ENCODE measurements around the gene SVEP1. TPM values are rescaled to one million over a fixed set of nuclear protein-coding genes. Genes with fewer than 3 reads are reported as not detected.

Gene SVEP1
- total RNA-seq, 1 experiment from 2014 or later: 0.05 TPM

GRCh38 chr9:110456681-110457080 lies 122.9 kb downstream of the SVEP1 start:
- POLR2A ChIA-PET: no interaction called here
- in situ Hi-C loops (cut with HindIII; ENCODE audit: low pct_unique_long_range_greater_than_20kb, low sequenced_read_pairs): no loop called here
- DNase-seq (ENCODE audit: low read depth, low spot score) (no peak), ATAC-seq (no peak)
- no peaks in the 10 kb centered on the region for H3K4me1 ChIP-seq (ENCODE audit: control insufficient read depth, insufficient read depth, low read length)
- no peaks in the 10 kb centered on the region for H3K36me3 ChIP-seq (ENCODE audit: control insufficient read depth, insufficient read depth, low read length)
- CTCF ChIA-PET: no interaction called here
- no peak overlapping the region for H3K4me3 ChIP-seq (ENCODE audit: low read depth in 2 of 2, low read length in 2 of 2)
- intact Hi-C loops (cut with micrococcal nuclease; ENCODE audit: unreplicated experiment): no loop called here
- no peaks in the 10 kb centered on the region for H3K27me3 ChIP-seq (ENCODE audit: control insufficient read depth, insufficient read depth, low read length)
- no TSS peak for BruUV-seq (replicated peaks)
- TF ChIP-seq REST (IDR thresholded peaks at IDR 0.05; ENCODE audit: insufficient read depth in 1 of 2, low read depth in 2 of 2, low read length in 1 of 2) (no peak), TCF7L2 (IDR thresholded peaks at IDR 0.05; ENCODE audit: low read depth, low read length) (no peak), CTCF (IDR thresholded peaks at IDR 0.05) (no peak), SIN3A (IDR thresholded peaks at IDR 0.05; ENCODE audit: borderline replicate concordance, insufficient read depth, low read depth, low read length) (no peak), POLR2AphosphoS5 (IDR thresholded peaks at IDR 0.05; ENCODE audit: low read depth, low read length) (no peak)
- H3K9me3 ChIP-seq (ENCODE audit: control insufficient read depth, insufficient read depth, low read depth, low read length): no peaks in the 10 kb centered on the region
- no peak overlapping the region for H3K27ac ChIP-seq (ENCODE audit: low read length)

GRCh38 chr9:110455860-110456259 lies 123.7 kb downstream of the SVEP1 start:
- no peaks in the 10 kb centered on the region for H3K4me1 ChIP-seq (ENCODE audit: control insufficient read depth, insufficient read depth, low read length)
- in situ Hi-C loops (cut with HindIII; ENCODE audit: low pct_unique_long_range_greater_than_20kb, low sequenced_read_pairs) (no loop called here), intact Hi-C loops (cut with micrococcal nuclease; ENCODE audit: unreplicated experiment) (no loop called here)
- POLR2A ChIA-PET: no interaction called here
- no TSS peak for BruUV-seq (replicated peaks)
- DNase-seq (ENCODE audit: low read depth, low spot score) (no peak), ATAC-seq (no peak)
- H3K27ac ChIP-seq (ENCODE audit: low read length): no peak overlapping the region
- no peak overlapping the region for H3K4me3 ChIP-seq (ENCODE audit: low read depth in 2 of 2, low read length in 2 of 2)
- no peaks in the 10 kb centered on the region for H3K9me3 ChIP-seq (ENCODE audit: control insufficient read depth, insufficient read depth, low read depth, low read length)
- H3K27me3 ChIP-seq (ENCODE audit: control insufficient read depth, insufficient read depth, low read length): no peaks in the 10 kb centered on the region
- no peaks in the 10 kb centered on the region for H3K36me3 ChIP-seq (ENCODE audit: control insufficient read depth, insufficient read depth, low read length)
- CTCF ChIA-PET: no interaction called here
- no peak for TF ChIP-seq POLR2AphosphoS5 (IDR thresholded peaks at IDR 0.05; ENCODE audit: low read depth, low read length)
- TF ChIP-seq REST (IDR thresholded peaks at IDR 0.05; ENCODE audit: insufficient read depth in 1 of 2, low read depth in 2 of 2, low read length in 1 of 2): no peak
- TF ChIP-seq SIN3A (IDR thresholded peaks at IDR 0.05; ENCODE audit: borderline replicate concordance, insufficient read depth, low read depth, low read length): no peak
- TF ChIP-seq TCF7L2 (IDR thresholded peaks at IDR 0.05; ENCODE audit: low read depth, low read length): no peak
- TF ChIP-seq CTCF (IDR thresholded peaks at IDR 0.05): no peak
